HEK293T (cell line): ENCODE measurements around the gene SRGAP3.

ENCODE experiments used
- CTCF ChIA-PET: fragments of 350-600 bp; formaldehyde crosslinking; extraction: SDS; loops from one replicate; lab custom pipeline; 2021; ENCODE audit warnings: antibody characterized with exemption, inconsistent platforms; lab: Yijun Ruan, JAX
- POLR2A ChIA-PET: fragments of 350-600 bp; formaldehyde crosslinking; extraction: SDS; loops from one replicate; lab custom pipeline; 2020; ENCODE audit warnings: antibody characterized with exemption, inconsistent platforms; lab: Yijun Ruan, JAX
- DNase-seq: peaks from one replicate; pipeline ENCODE4 v3.0.0; 2012; ENCODE audit warnings: mixed read lengths; ENCODE audit errors: extremely low spot score
- ARNT ChIP-seq: fragments of 450-650 bp; IDR thresholded peaks from 2 replicates; pipeline ENCODE4 v1.6.1; 2017; ENCODE audit warnings: mild to moderate bottlenecking
- BHLHE40 ChIP-seq: fragments of 450-650 bp; IDR thresholded peaks from 2 replicates; pipeline ENCODE4 v1.6.1; 2016; ENCODE audit warnings: mild to moderate bottlenecking, moderate library complexity, borderline replicate concordance
- CTBP1 ChIP-seq: fragments of 450-650 bp; IDR thresholded peaks from 2 replicates; pipeline ENCODE4 v1.6.1; 2016; ENCODE audit warnings: borderline replicate concordance
- ELF4 ChIP-seq: fragments of 450-650 bp; IDR thresholded peaks from 2 replicates; pipeline ENCODE4 v1.6.1; 2017; ENCODE audit warnings: antibody characterized with exemption
- FOXA1 ChIP-seq: fragments of 450-650 bp; IDR thresholded peaks from 2 replicates; pipeline ENCODE4 v1.6.1; 2016; ENCODE audit warnings: mild to moderate bottlenecking
- FOXK2 ChIP-seq: fragments of 450-650 bp; IDR thresholded peaks from 2 replicates; pipeline ENCODE4 v1.6.1; 2016; ENCODE audit warnings: mild to moderate bottlenecking
- FOXM1 ChIP-seq: fragments of 450-650 bp; IDR thresholded peaks from 2 replicates; pipeline ENCODE4 v1.6.1; 2017; ENCODE audit warnings: mild to moderate bottlenecking, borderline replicate concordance
- HDGF ChIP-seq: fragments of 450-650 bp; IDR thresholded peaks from 2 replicates; pipeline ENCODE4 v1.6.1; 2017; ENCODE audit warnings: antibody characterized with exemption, borderline replicate concordance
- L3MBTL2 ChIP-seq: fragments of 450-650 bp; conservative IDR thresholded peaks from 2 replicates; pipeline ENCODE4 v1.6.1; 2016; ENCODE audit warnings: mild to moderate bottlenecking
- LEF1 ChIP-seq: fragments of 450-650 bp; IDR thresholded peaks from 2 replicates; pipeline ENCODE4 v1.6.1; 2017; ENCODE audit warnings: mild to moderate bottlenecking, borderline replicate concordance
- NFRKB ChIP-seq: fragments of 450-650 bp; IDR thresholded peaks from 2 replicates; pipeline ENCODE4 v1.6.1; 2016; ENCODE audit warnings: mild to moderate bottlenecking, moderate library complexity
- PKNOX1 ChIP-seq: fragments of 450-650 bp; IDR thresholded peaks from 2 replicates; pipeline ENCODE4 v1.6.1; 2016
- SP1 ChIP-seq: fragments of 450-650 bp; IDR thresholded peaks from 2 replicates; pipeline ENCODE4 v1.6.1; 2017
- SUZ12 ChIP-seq: fragments of 450-650 bp; IDR thresholded peaks from 2 replicates; pipeline ENCODE4 v1.6.1; 2016; ENCODE audit warnings: mild to moderate bottlenecking
- TARDBP ChIP-seq: fragments of 450-650 bp; IDR thresholded peaks from 2 replicates; pipeline ENCODE4 v1.6.1; 2016
- ZNF384 ChIP-seq: fragments of 450-650 bp; IDR thresholded peaks from 2 replicates; pipeline ENCODE4 v1.6.1; 2016

Gene SRGAP3

GRCh38 chr3:9211155-9211950 is 38.1 kb downstream of the SRGAP3 start:
- no peak for TF ChIP-seq LEF1
- no peak for TF ChIP-seq FOXM1
- TF ChIP-seq PKNOX1 = no peak
- TF ChIP-seq FOXK2 = no peak
- no peak for TF ChIP-seq ELF4
- TF ChIP-seq SUZ12 = no peak
- no peak for TF ChIP-seq CTBP1
- TF ChIP-seq L3MBTL2 = no peak
- ChIA-PET CTCF (no interaction called here), POLR2A (no interaction called here)
- no peak for DNase-seq

GRCh38 chr3:9209777-9210176 is 39.7 kb downstream of the SRGAP3 start:
- TF ChIP-seq PKNOX1 (no peak), ARNT (no peak)
- POLR2A ChIA-PET = no interaction called here

GRCh38 chr3:9208605-9209152 is 40.8 kb downstream of the SRGAP3 start:
- POLR2A ChIA-PET = no interaction called here
- CTCF ChIA-PET = no interaction called here
- DNase-seq = no peak
- TF ChIP-seq L3MBTL2 = no peak
- peak; percentile 80 for TF ChIP-seq PKNOX1

More at GRCh38 chr3:9209777-9210176, 39.7 kb downstream of the SRGAP3 start:
- CTCF ChIA-PET = no interaction called here
- no peak for DNase-seq

GRCh38 chr3:9207116-9207763 is 42.2 kb downstream of the SRGAP3 start:
- ChIA-PET POLR2A (no interaction called here), CTCF (no interaction called here)
- no peak for TF ChIP-seq PKNOX1
- TF ChIP-seq NFRKB = no peak
- TF ChIP-seq L3MBTL2 = no peak
- no peak for TF ChIP-seq FOXA1
- no peak for DNase-seq

GRCh38 chr3:9206287-9206686 is 43.2 kb downstream of the SRGAP3 start:
- TF ChIP-seq FOXA1 (no peak), ARNT (no peak), BHLHE40 (no peak), NFRKB (no peak), FOXM1 (no peak), CTBP1 (no peak), SP1 (no peak), SUZ12 (no peak), ELF4 (no peak), L3MBTL2 (no peak), HDGF (no peak), ZNF384 (no peak), LEF1 (no peak), FOXK2 (no peak), PKNOX1 (no peak), TARDBP (no peak)
- ChIA-PET CTCF (no interaction called here), POLR2A (no interaction called here)
- DNase-seq = no peak
